A673 (cell line): ENCODE data around the gene PHF19. TPM values are rescaled to one million over a fixed set of nuclear protein-coding genes. Genes with fewer than 3 reads are reported as not detected.

ENCODE experiments used
- BruUV-seq: library from RNA; stranded (reverse); fragments of 400-500 nt; replicated peaks from 2 replicates; lab custom pipeline; 2021; lab: Mats Ljungman, UMichigan
- CTCF ChIA-PET: fragments of 300-600 bp; sonication (Branson Sonifier 250); formaldehyde crosslinking; loops from one replicate; lab custom pipeline; 2022; ENCODE audit warnings: antibody characterized with exemption; lab: Charles Lee
- POLR2A ChIA-PET: fragments of 300-600 bp; sonication (Branson Sonifier 250); formaldehyde crosslinking; loops from one replicate; lab custom pipeline; 2022; ENCODE audit warnings: antibody characterized with exemption; ENCODE audit not compliant: low non-redundant PET; lab: Charles Lee
- DNase-seq: peaks from one replicate; pipeline ENCODE4 v3.0.0-alpha.2; 2015; ENCODE audit warnings: low spot score
- H3K27ac ChIP-seq: fragments of 200-600 bp; sonication (generic); 2 replicates; pipeline ENCODE4 v1.5.1; 2016; ENCODE audit warnings: mixed run types, low read depth, mild to moderate bottlenecking, mixed read lengths, antibody characterized with exemption, low read length; ENCODE audit not compliant: poor library complexity, severe bottlenecking
- H3K27me3 ChIP-seq: fragments of 200-600 bp; sonication (generic); replicated peaks from 2 replicates; pipeline ENCODE4 v1.6.1; 2017; ENCODE audit warnings: mixed run types, low read depth, mild to moderate bottlenecking, mixed read lengths, antibody characterized with exemption, low read length; ENCODE audit not compliant: insufficient read depth, poor library complexity
- H3K36me3 ChIP-seq: fragments of 200-600 bp; sonication (generic); 2 replicates; pipeline ENCODE4 v1.6.1; 2016; ENCODE audit warnings: mixed run types, mild to moderate bottlenecking, mixed read lengths, antibody characterized with exemption, low read length; ENCODE audit not compliant: insufficient read depth, poor library complexity, severe bottlenecking
- H3K4me1 ChIP-seq: fragments of 200-600 bp; sonication (generic); 2 replicates; pipeline ENCODE4 v1.6.1; 2017; ENCODE audit warnings: mixed run types, mild to moderate bottlenecking, mixed read lengths, antibody characterized with exemption, low read length; ENCODE audit not compliant: insufficient read depth, poor library complexity, severe bottlenecking
- H3K4me3 ChIP-seq: fragments of 200-600 bp; sonication (generic); 2 replicates; pipeline ENCODE4 v1.5.1; 2016; ENCODE audit warnings: low read depth, mixed run types, mild to moderate bottlenecking, mixed read lengths, low read length; ENCODE audit not compliant: poor library complexity, severe bottlenecking
- H3K9me3 ChIP-seq: fragments of 200-600 bp; sonication (generic); 2 replicates; pipeline ENCODE4 v1.6.1; 2016; ENCODE audit warnings: mixed run types, low read depth, mild to moderate bottlenecking, mixed read lengths, antibody characterized with exemption, low read length; ENCODE audit not compliant: poor library complexity, severe bottlenecking
- EZH2 ChIP-seq: fragments of 200-600 bp; sonication (generic); IDR thresholded peaks from 2 replicates; pipeline ENCODE4 v1.6.1; 2017; ENCODE audit warnings: borderline replicate concordance, low read depth, mild to moderate bottlenecking, mixed read lengths, antibody characterized with exemption, low read length; ENCODE audit not compliant: poor library complexity, severe bottlenecking
- intact Hi-C: fragments of 100-400 bp; cut with micrococcal nuclease; formaldehyde crosslinking; loops from one replicate; pipeline ENCODE4 v1.10.0; 2022; ENCODE audit not compliant: unreplicated experiment
- total RNA-seq: library from RNA; stranded (reverse); gene quantifications from 2 replicates; pipeline ENCODE4 v1.2.3, GENCODE V29; 2021
- TF ChIP-seq, protein P1 (sequence below): fragments of 300-800, 200-600 bp; sonication (generic); conservative IDR thresholded peaks from 2 replicates; pipeline ENCODE4 v1.5.1; 2017; ENCODE audit warnings: low read depth, mild to moderate bottlenecking, antibody characterized with exemption, low read length, moderate library complexity, mixed read lengths

Gene PHF19
- total RNA-seq, 1 experiment from 2014 or later: 75.7 TPM

DNA sequence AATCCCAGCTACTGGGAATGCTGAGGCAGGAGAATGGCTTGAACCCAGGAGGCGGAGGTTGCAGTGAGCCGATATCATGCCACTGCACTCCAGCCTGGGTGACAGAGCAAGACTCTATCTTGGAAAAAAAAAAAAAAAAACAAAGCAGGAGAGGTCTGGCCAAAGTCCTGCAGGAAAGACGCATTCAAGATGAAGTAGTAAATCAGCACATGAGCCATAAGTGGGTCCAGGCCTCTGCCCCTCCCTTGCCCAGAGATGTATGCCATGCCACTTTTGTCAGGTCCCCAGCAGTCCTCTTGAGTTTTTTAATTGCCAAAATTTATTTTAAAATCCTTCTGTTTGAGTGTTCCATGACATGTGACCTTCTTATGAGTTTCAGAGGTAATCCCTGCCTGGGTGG is 8.5 kb upstream of the PHF19 start:
- Histone ChIP-seq H3K4me3 (no peak overlapping the region), H3K27me3 (no peaks in the 10 kb centered on the region), H3K4me1 (no peaks in the 10 kb centered on the region), H3K36me3 (no peaks in the 10 kb centered on the region), H3K9me3 (no peaks in the 10 kb centered on the region), H3K27ac (no peak overlapping the region)
- BruUV-seq: no TSS peak
- DNase-seq: no peak
- TF ChIP-seq EZH2: no peak
- TF ChIP-seq, protein P1, sequence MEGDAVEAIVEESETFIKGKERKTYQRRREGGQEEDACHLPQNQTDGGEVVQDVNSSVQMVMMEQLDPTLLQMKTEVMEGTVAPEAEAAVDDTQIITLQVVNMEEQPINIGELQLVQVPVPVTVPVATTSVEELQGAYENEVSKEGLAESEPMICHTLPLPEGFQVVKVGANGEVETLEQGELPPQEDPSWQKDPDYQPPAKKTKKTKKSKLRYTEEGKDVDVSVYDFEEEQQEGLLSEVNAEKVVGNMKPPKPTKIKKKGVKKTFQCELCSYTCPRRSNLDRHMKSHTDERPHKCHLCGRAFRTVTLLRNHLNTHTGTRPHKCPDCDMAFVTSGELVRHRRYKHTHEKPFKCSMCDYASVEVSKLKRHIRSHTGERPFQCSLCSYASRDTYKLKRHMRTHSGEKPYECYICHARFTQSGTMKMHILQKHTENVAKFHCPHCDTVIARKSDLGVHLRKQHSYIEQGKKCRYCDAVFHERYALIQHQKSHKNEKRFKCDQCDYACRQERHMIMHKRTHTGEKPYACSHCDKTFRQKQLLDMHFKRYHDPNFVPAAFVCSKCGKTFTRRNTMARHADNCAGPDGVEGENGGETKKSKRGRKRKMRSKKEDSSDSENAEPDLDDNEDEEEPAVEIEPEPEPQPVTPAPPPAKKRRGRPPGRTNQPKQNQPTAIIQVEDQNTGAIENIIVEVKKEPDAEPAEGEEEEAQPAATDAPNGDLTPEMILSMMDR: no peak
- CTCF ChIA-PET: no interaction called here
- intact Hi-C loops: no loop called here
- POLR2A ChIA-PET: no interaction called here

DNA sequence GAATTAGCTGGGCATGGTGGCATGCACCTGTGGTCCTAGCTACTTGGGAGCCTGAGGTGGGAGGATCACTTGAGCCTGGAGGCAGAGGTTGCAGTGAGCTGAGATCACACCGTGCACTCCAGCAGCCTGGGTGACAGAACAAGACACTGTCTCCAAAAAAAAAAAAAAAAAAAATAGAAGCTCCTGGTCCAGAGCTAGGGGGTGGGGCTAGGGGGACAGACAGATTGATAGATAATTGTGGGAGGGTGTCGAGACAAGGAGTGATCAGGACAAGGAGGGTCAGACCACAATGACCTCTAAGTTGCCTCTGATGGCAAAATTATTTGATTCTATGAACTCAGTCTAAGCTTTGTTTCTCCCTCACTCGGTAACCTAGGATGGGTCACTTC is 6.6 kb upstream of the PHF19 start:
- ChIA-PET POLR2A (no interaction called here), CTCF (no interaction called here)
- intact Hi-C loops: no loop called here
- no peaks in the 10 kb centered on the region for H3K36me3 ChIP-seq
- no peak overlapping the region for H3K27ac ChIP-seq
- no peaks in the 10 kb centered on the region for H3K9me3 ChIP-seq
- DNase-seq: no peak
- H3K4me1 ChIP-seq: peaks cover 2% of the 10 kb centered on the region
- no peaks in the 10 kb centered on the region for H3K27me3 ChIP-seq
- TF ChIP-seq, protein P1: no peak
- TF ChIP-seq EZH2: no peak
- H3K4me3 ChIP-seq: no peak overlapping the region
- no TSS peak for BruUV-seq

DNA sequence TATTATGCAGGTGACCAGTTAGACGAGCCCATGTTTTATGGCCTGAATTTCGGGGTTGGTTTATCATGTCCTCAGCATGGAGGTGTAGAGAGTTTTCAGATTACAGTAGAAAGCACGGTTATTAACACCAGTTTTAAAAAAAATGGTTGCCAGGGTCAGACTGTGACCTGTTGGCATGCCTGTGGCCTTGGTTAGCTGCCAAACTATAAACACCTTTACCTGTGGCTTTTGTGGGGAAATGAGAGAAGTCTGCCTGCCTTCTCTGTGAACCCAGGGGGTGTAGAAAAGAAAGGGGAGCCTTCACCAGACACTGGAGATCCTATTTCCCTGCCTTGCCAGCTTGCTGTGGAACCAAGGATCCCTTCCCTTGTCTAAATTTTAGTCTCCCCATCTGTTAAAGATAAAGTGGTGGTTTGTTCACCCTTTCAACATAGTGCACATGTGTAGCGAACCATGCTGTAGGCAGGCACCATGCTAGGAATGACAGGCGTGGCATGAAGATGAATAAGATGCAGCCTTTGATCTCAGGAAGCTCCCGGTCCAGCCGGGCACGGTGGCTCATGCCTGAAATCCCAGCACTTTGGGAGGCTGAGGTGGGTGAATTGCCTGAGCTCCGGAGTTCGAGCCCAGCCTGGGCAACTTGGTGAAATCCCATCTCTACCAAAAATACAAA is 6.1 kb upstream of the PHF19 start:
- H3K36me3 ChIP-seq: no peaks in the 10 kb centered on the region
- TF ChIP-seq, protein P1: no peak
- TF ChIP-seq EZH2: no peak
- BruUV-seq: no TSS peak
- no peak overlapping the region for H3K27ac ChIP-seq
- no peaks in the 10 kb centered on the region for H3K27me3 ChIP-seq
- H3K9me3 ChIP-seq: no peaks in the 10 kb centered on the region
- H3K4me1 ChIP-seq: peaks cover 8% of the 10 kb centered on the region
- DNase-seq: no peak
- no peak overlapping the region for H3K4me3 ChIP-seq
- ChIA-PET POLR2A (no interaction called here), CTCF (no interaction called here)
- intact Hi-C loops: no loop called here
